RPMI7951 (cell line): ENCODE results near the gene XCL1. TPM values are rescaled to one million over a fixed set of nuclear protein-coding genes. Genes with fewer than 3 reads are reported as not detected.
"Not testable (repeated sequence)": the region's sequence is repeated elsewhere in the genome, so short reads cannot be mapped to it uniquely, and the experiment has no call there.

Experiments used
- DNase-seq: peaks from one replicate; pipeline ENCODE4 v3.0.0-alpha.2; 2012; ENCODE audit warnings: low read depth
- total RNA-seq: library from RNA; depleted of rRNA; stranded (reverse); fragments of >200 nt; shearing (Covaris generic); gene quantifications from 2 replicates; pipeline ENCODE4 v1.2.3, GENCODE V29; 2014

Gene XCL1
- total RNA-seq, 1 experiment from 2014 or later: not detected

- no peak for DNase-seq
Observed at GRCh38 chr1:168567568-168567967, 8.8 kb upstream of the XCL1 start.

- no peak for DNase-seq
Observed at GRCh38 chr1:168568346-168568745, 8.1 kb upstream of the XCL1 start.

GRCh38 chr1:168570652-168571051 lies 5.8 kb upstream of the XCL1 start:
- DNase-seq: no peak

- no peak for DNase-seq
Observed at GRCh38 chr1:168572633-168573032, 3.8 kb upstream of the XCL1 start.

GRCh38 chr1:168574234-168574633 lies 2.2 kb upstream of the XCL1 start:
- peak; percentile 54 for DNase-seq

GRCh38 chr1:168578531-168579185 lies 2.3 kb downstream of the XCL1 start:
- DNase-seq: not testable (repeated sequence)

GRCh38 chr1:168580290-168580689 lies 3.9 kb downstream of the XCL1 start:
- DNase-seq: not testable (repeated sequence)

- DNase-seq: not testable (repeated sequence)
Observed at GRCh38 chr1:168580991-168581390, 4.6 kb downstream of the XCL1 start.

GRCh38 chr1:168581817-168582572 lies 5.6 kb downstream of the XCL1 start:
- no peak for DNase-seq

- DNase-seq: peak; percentile 74
Observed at GRCh38 chr1:168582688-168583336, 6.4 kb downstream of the XCL1 start.

GRCh38 chr1:168583571-168583970 lies 7.2 kb downstream of the XCL1 start:
- no peak for DNase-seq

- peak; percentile 68 for DNase-seq
Observed at GRCh38 chr1:168585191-168585590, 8.8 kb downstream of the XCL1 start.

- DNase-seq: no peak
Observed at GRCh38 chr1:168585937-168586336, 9.5 kb downstream of the XCL1 start.

GRCh38 chr1:168589167-168589566 lies 12.8 kb downstream of the XCL1 start:
- no peak for DNase-seq

GRCh38 chr1:168591066-168591465 lies 14.7 kb downstream of the XCL1 start:
- no peak for DNase-seq

GRCh38 chr1:168591641-168592250 lies 15.3 kb downstream of the XCL1 start:
- DNase-seq: no peak

- DNase-seq: not testable (repeated sequence)
Observed at GRCh38 chr1:168595403-168595802, 19.0 kb downstream of the XCL1 start.

- no peak for DNase-seq
Observed at GRCh38 chr1:168598125-168598524, 21.7 kb downstream of the XCL1 start.

- DNase-seq: no peak
Observed at GRCh38 chr1:168598892-168599291, 22.5 kb downstream of the XCL1 start.

GRCh38 chr1:168599641-168600040 lies 23.2 kb downstream of the XCL1 start:
- DNase-seq: no peak

GRCh38 chr1:168601051-168601450 lies 24.6 kb downstream of the XCL1 start:
- no peak for DNase-seq

GRCh38 chr1:168603501-168604110 lies 27.2 kb downstream of the XCL1 start:
- peak; percentile 53 for DNase-seq
